ENCODE data around the gene MED9.

DNA sequence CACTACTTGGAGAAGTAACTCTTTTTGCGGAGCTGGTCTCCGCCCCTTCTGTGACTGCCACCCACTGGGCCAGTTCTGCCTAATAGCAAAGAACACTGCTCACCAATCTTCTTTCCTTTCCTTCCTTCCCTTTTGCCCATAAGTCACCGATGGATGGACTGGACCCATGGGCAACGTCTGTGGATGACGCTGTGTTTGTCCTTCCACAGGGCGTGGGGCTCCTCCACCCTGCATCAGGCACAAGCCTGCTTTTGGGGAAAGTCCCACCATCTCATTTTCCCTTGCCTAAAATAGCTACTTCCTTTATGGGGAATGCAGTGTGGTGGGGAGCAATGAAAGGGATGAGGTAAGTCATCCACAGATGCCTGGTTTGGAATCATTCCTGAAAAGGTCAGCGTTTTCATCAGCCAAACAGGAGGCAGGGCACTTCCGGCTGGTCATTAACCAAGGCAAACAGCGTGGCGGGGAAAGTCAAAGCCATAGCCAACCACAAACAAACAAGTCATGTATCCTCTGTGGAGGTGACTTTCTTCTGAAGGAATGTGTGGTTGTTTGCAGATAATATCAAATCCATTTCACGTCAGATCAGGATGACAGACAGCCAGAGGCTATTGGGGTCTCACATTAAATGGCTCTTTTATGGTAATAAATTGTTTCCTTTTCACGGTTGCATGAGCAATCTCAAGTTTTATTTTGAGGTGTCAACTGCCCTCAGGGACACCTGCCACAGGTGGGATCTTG is 30.7 kb upstream of the MED9 start:
- TF ChIP-seq, protein P1, sequence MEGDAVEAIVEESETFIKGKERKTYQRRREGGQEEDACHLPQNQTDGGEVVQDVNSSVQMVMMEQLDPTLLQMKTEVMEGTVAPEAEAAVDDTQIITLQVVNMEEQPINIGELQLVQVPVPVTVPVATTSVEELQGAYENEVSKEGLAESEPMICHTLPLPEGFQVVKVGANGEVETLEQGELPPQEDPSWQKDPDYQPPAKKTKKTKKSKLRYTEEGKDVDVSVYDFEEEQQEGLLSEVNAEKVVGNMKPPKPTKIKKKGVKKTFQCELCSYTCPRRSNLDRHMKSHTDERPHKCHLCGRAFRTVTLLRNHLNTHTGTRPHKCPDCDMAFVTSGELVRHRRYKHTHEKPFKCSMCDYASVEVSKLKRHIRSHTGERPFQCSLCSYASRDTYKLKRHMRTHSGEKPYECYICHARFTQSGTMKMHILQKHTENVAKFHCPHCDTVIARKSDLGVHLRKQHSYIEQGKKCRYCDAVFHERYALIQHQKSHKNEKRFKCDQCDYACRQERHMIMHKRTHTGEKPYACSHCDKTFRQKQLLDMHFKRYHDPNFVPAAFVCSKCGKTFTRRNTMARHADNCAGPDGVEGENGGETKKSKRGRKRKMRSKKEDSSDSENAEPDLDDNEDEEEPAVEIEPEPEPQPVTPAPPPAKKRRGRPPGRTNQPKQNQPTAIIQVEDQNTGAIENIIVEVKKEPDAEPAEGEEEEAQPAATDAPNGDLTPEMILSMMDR (IDR thresholded peaks at IDR 0.05): no peak
- no peak for TF ChIP-seq POLR2A (IDR thresholded peaks at IDR 0.05)

Data from esophagus squamous epithelium (tissue), 4 donors.